ENCODE results near the gene ADAT2. TPM values are rescaled to one million over a fixed set of nuclear protein-coding genes. Genes with fewer than 3 reads are reported as not detected.

ADAT2 gene
- polyA plus RNA-seq, 1 donor from 2014 or later, result 3.3 TPM

GRCh38 chr6:143408151-143408786, 42.2 kb downstream of the ADAT2 start:
- no peak overlapping the region for H3K4me3 ChIP-seq (ENCODE audit: low read length)
- no peaks in the 10 kb centered on the region for H3F3A ChIP-seq (ENCODE audit: insufficient read depth, low read length, poor library complexity, severe bottlenecking)
- no peak overlapping the region for H3K9ac ChIP-seq (ENCODE audit: low read length)
- H3K36me3 ChIP-seq (ENCODE audit: insufficient read depth, low read length), result no peaks in the 10 kb centered on the region
- no peaks in the 10 kb centered on the region for H3K79me2 ChIP-seq (replicated peaks; ENCODE audit: insufficient read depth, low read length)
- no peaks in the 10 kb centered on the region for H3K9me2 ChIP-seq (ENCODE audit: insufficient read depth, low read length)
- H4K20me1 ChIP-seq (ENCODE audit: insufficient read depth), result no peaks in the 10 kb centered on the region
- TF ChIP-seq SMC3 (conservative IDR thresholded peaks at IDR 0.05; ENCODE audit: poor library complexity), result no peak
- no peak for TF ChIP-seq EP300 (conservative IDR thresholded peaks at IDR 0.05; ENCODE audit: poor library complexity, severe bottlenecking)
- TF ChIP-seq TAF1 (IDR thresholded peaks at IDR 0.05; ENCODE audit: low read depth), result no peak
- TF ChIP-seq CTCF (IDR thresholded peaks at IDR 0.05; ENCODE audit: poor library complexity, severe bottlenecking), result no peak
- no peak for TF ChIP-seq POLR2AphosphoS5 (IDR thresholded peaks at IDR 0.05)
- TF ChIP-seq RAD21 (conservative IDR thresholded peaks at IDR 0.05), result no peak
- no peak for TF ChIP-seq REST (IDR thresholded peaks at IDR 0.05; ENCODE audit: borderline replicate concordance)
- no peak for TF ChIP-seq MXI1 (conservative IDR thresholded peaks at IDR 0.05; ENCODE audit: poor library complexity, severe bottlenecking)
- H3K27ac ChIP-seq (ENCODE audit: low read length), result no peak overlapping the region
- no peaks in the 10 kb centered on the region for H3K9me3 ChIP-seq (ENCODE audit: low read length)
- H2AFZ ChIP-seq (ENCODE audit: low read depth, low read length), result no peak overlapping the region
- H3K27me3 ChIP-seq (ENCODE audit: insufficient read depth, low read depth, low read length), result no peaks in the 10 kb centered on the region
- no peak overlapping the region for H3K4me2 ChIP-seq (ENCODE audit: low read length)

GRCh38 chr6:143406673-143407072, 43.8 kb downstream of the ADAT2 start:
- Histone ChIP-seq H3K4me3 (ENCODE audit: low read length) (no peak overlapping the region), H3F3A (ENCODE audit: insufficient read depth, low read length, poor library complexity, severe bottlenecking) (no peaks in the 10 kb centered on the region), H3K27ac (ENCODE audit: low read length) (no peak overlapping the region), H3K9me3 (ENCODE audit: low read length) (no peaks in the 10 kb centered on the region), H4K20me1 (ENCODE audit: insufficient read depth) (no peaks in the 10 kb centered on the region), H3K9me2 (ENCODE audit: insufficient read depth, low read length) (no peaks in the 10 kb centered on the region), H3K27me3 (ENCODE audit: insufficient read depth, low read depth, low read length) (no peaks in the 10 kb centered on the region), H2AFZ (ENCODE audit: low read depth, low read length) (no peak overlapping the region), H3K4me2 (ENCODE audit: low read length) (no peak overlapping the region), H3K9ac (ENCODE audit: low read length) (no peak overlapping the region), H3K36me3 (ENCODE audit: insufficient read depth, low read length) (no peaks in the 10 kb centered on the region), H3K79me2 (replicated peaks; ENCODE audit: insufficient read depth, low read length) (no peaks in the 10 kb centered on the region)
- no peak for TF ChIP-seq POLR2AphosphoS5 (IDR thresholded peaks at IDR 0.05)
- TF ChIP-seq CTCF (IDR thresholded peaks at IDR 0.05; ENCODE audit: poor library complexity, severe bottlenecking), result no peak
- no peak for TF ChIP-seq EP300 (conservative IDR thresholded peaks at IDR 0.05; ENCODE audit: poor library complexity, severe bottlenecking)
- no peak for TF ChIP-seq MXI1 (conservative IDR thresholded peaks at IDR 0.05; ENCODE audit: poor library complexity, severe bottlenecking)
- no peak for TF ChIP-seq TAF1 (IDR thresholded peaks at IDR 0.05; ENCODE audit: low read depth)
- TF ChIP-seq RAD21 (conservative IDR thresholded peaks at IDR 0.05), result no peak
- TF ChIP-seq EZH2 (IDR thresholded peaks at IDR 0.05; ENCODE audit: borderline replicate concordance, insufficient read depth, low read length, poor library complexity, severe bottlenecking), result no peak
- no peak for TF ChIP-seq SMC3 (conservative IDR thresholded peaks at IDR 0.05; ENCODE audit: poor library complexity)
- TF ChIP-seq REST (IDR thresholded peaks at IDR 0.05; ENCODE audit: borderline replicate concordance), result no peak

Data from neural cell (in vitro differentiated cells).